Endometrial microvascular endothelial cells (primary cell): ENCODE results near the gene RBM19. TPM values are rescaled to one million over a fixed set of nuclear protein-coding genes. Genes with fewer than 3 reads are reported as not detected.

Experiments
- in situ Hi-C: cut with HindIII; loops from 2 replicates; pipeline ENCODE4 v1.10.0; 2017; ENCODE audit warnings: low sequenced_read_pairs, low pct_unique_long_range_greater_than_20kb; ENCODE audit errors: inconsistent ontology term
- total RNA-seq: library from RNA; depleted of rRNA; stranded (reverse); fragments of >200 nt; gene quantifications from one replicate; pipeline ENCODE4 v1.2.3, GENCODE V29; 2015; ENCODE audit errors: inconsistent ontology term

Gene RBM19
- total RNA-seq, 1 donor from 2014 or later = 30.6 TPM

DNA sequence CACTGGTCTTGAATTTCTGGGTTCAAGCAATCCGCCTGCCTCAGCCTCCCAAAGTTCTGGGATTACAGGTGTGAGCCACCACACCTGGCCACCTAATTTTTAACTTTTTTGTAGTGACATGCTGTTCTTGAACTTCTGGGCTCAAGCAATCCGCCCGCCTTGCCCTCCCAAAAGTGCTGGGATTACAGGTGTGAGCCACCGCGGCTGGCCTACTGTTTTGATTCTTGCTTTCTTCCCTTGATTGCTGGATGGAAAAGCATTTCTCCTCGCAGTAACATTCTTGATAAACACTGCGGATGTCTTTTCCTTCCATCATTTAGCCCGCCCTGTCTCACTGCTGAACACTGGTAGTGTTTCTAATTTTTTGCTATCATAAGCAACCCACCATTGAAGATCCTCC lies 72.9 kb downstream of the RBM19 start:
- in situ Hi-C loops = no loop called here

DNA sequence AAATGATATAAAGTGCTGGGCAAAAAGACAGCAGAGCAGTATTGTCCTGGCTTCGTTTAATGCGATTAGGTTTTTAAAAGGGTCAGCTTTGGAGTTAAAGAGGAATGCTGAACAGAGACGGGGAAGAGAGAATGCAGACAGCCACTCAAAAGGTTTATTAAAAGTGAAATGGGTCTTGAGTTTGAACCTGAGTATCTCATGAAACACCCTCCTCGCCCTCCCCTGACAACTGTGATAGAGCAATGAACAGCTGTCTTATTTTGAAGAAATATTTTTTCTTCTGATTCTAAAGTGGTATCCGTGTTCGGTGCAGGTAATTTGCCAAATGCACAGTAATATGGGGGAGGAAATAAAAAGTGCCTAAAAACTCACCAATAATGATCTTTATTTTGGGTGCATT lies 73.6 kb downstream of the RBM19 start:
- in situ Hi-C loops = no loop called here

DNA sequence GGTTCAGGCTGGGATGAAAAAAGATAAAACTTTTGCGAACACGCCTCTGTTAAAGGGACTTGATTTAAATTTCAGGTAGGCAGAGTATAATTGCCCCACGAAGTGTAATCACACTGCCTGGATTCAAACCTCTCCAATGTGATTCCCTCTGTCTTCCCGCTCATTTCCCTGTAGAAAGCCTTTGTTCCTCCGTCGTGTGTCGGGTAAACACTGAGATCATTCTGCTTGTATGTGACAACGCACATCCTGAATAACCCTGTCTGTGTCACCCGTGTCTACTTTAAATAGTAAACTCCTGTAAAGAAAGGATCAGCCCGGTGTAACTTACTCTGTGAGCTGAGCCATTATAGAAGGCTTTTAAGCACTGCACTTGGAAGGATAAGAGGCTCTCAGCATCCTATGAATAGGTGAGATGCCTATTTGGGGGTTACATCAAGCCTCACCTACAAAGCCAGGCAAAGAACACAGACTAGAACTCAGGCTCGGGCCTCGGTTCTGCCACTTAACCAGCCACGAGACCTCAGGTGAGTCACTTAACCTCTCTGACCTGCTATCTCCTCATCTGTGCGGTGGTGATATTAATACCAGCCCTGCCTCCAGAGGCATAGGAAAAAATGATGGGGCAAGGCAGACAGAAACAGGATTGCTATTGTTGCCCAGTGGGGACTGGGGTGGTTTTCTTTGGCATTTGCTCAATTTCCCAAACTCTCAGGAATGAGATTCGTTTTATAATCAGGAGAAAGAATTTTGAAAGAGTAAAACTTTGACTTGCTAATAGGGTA lies 74.2 kb downstream of the RBM19 start:
- in situ Hi-C loops = no loop called here

GRCh38 chr12:113891167-113891692 lies 74.9 kb downstream of the RBM19 start:
- in situ Hi-C loops = no loop called here

GRCh38 chr12:113889891-113890581 lies 76.1 kb downstream of the RBM19 start:
- in situ Hi-C loops = no loop called here

DNA sequence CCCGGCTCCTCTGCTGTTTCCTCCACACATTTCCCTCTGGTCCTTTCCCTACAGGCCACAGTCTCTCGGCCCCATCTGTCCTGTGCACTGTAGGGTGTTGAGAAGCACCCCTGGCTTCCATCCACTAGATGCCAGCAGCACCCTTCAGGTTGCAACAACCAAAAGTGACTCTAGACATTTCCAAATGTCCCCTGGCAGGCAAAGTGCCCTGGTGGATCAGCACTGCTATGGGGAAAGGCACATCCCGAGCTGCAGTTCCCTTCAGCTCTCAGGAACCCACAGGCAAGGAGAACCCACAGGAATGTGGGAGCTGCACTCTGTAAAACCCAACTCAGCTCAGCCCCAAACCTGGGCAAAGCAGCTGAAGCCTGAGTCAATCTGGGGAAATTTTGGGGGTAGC lies 77.0 kb downstream of the RBM19 start:
- in situ Hi-C loops = no loop called here

DNA sequence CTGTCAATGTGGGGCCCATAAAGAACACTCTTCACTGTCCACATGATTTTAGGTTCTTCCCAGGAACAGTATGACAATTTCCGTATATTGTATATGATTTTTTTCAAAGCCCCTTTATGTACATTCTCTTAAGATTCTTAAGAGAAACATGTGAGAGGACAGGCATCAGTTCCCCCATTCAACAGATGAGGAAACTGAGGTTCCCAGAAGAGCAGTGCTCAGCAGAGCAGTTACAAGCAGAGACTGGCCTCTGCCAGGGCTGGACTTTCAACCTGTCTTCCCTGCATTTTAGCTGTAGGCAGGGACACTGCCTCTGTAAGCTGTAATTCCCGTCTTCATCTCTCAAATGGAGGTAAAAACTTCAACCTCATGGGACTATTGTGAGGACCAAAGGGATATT lies 77.7 kb downstream of the RBM19 start:
- in situ Hi-C loops = no loop called here

DNA sequence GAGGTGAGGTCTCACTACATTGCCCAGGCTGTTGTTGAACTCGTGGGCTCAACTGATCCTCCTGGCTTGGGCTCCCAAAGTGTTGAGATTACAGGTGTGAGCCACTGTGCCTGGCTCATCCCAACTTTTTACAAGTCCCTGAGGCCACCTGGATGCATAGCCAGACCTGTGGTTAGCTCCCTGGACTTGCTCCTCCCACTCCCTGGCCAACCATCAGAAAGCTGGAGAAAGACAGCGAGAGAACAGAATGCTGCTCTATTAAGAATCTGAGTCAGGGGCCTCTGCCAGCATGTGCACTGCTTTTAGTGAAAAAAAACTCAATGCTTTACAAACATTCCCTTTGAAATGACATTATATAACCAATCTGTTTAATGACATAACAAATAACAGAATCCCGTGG lies 78.2 kb downstream of the RBM19 start:
- in situ Hi-C loops = no loop called here

DNA sequence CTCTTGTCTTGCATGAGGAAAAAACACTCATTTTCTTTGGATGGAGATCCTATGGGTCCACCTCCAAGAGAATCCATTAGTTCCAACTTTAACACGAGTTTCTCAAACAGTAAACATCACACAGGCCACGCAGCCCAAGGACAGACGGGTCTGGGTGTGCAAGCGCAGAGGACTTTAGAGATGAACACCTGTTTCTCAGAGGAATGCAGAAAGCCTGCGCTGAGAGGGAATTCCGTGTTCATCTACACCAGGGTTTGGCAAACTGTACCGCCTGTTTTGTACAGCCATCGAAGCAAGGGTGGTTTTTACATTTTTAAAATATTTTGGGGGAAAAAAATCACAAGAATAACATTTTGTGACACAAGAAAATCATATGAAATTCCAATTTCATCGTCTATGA lies 79.4 kb downstream of the RBM19 start:
- in situ Hi-C loops = no loop called here

GRCh38 chr12:113884392-113884791 lies 81.7 kb downstream of the RBM19 start:
- in situ Hi-C loops = no loop called here

GRCh38 chr12:113882690-113883089 lies 83.4 kb downstream of the RBM19 start:
- in situ Hi-C loops = no loop called here

DNA sequence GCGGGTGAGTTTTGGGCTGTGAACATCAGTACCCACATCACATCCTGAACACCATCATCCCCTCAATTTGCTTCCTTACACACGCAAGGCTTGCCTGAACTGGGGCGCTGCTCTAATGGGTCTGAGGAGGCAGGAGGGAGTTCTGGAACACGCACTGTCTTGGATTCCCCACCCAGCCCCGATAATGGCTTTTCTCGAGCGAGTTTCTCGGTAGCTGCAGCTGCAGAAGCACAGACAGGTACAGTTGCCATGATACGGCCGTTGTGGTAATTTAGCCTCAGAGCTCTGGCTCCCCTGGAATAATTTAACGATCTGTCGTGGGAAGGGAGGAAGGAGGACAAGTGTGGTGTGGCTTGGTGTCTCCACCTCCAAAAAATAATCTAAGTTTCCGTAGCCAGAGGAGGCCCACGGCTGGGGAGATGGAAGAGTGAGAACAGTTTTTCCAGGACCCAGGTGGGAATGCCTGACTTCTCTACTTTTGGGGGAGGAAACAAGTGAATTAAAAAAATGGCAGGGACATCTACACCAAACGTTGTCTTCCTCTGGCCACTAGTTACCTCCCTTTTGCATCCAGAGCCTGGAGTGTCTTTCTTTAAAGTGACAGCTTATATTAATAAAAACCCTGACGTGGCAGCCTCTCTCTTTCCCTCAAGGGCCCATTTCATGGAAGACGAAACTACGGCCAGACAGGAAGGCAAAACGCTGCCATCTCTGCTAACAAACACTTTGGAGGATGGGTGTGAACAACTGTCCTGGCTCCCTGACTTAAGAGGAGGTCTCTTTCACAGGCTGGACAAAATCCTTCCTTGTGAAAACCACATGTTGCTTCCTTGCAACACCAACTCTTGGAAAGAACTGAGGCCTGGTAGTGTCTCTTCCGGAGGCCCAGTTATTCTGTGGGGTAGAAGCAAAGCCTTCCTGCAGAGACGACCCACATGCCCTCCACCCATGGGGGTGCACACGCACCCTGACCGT lies 84.8 kb downstream of the RBM19 start:
- in situ Hi-C loops = no loop called here

DNA sequence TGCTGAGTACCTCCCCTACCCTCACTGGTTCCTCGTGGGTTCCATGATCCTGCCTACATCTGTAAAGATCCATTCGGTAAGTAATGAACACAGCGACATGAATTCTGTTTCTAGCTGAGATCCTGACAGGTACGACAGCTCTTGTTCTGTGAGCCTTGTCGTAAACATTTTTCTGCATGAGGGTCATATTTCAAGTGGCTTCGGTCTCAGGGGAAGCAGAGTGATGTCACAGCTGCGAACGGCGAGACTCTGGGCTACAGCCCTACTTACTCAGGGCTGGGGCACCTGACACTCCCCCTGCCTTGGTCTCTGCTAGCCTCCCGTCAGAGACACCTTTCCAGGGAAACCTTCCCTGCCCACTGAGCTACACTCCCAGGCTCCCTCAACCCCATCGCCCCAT lies 85.8 kb downstream of the RBM19 start:
- in situ Hi-C loops = no loop called here

DNA sequence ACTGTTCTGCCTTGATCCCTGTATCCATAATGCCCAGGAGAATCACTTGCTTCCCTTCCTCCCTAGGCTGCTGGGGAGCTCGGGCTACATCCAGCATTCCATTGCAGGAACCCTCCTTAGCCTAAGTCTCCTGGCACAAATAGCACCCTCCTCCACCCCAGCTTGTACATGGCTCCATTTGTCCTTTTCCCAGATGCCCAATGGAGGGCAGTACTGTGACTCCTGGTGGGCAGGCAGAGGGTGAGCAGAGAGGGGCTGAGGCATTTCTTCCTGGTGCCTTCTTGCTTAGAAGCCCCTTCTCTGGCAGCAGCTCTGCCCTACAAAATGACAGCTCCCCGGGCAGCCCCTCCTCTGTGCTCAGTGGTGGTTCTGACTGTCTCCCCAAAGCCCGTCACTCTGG lies 86.5 kb downstream of the RBM19 start:
- in situ Hi-C loops = no loop called here

- in situ Hi-C loops = no loop called here
Observed at GRCh38 chr12:113877607-113878006, 88.5 kb downstream of the RBM19 start.

DNA sequence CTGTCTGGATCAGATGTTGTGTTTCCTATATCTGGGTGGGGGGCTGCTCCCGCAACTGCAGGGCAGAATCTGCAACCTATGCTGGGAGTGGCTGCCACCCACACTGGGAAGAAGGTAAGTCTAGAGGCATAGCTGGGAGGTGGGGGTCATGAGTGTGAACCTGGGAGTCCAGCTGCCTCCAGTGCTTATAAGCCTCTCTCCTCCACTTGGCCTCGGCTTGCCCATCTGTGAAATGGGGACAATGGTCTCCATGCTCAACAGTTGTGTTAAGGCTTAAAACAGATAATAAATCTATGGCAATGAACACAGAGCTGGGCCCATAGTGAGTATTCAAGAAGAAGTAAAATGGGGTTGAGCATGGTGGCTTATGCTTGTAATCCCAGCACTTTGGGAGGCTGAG lies 90.0 kb downstream of the RBM19 start:
- in situ Hi-C loops = no loop called here

GRCh38 chr12:113875691-113876090 lies 90.4 kb downstream of the RBM19 start:
- in situ Hi-C loops = no loop called here

GRCh38 chr12:113874999-113875561 lies 91.0 kb downstream of the RBM19 start:
- in situ Hi-C loops = no loop called here

DNA sequence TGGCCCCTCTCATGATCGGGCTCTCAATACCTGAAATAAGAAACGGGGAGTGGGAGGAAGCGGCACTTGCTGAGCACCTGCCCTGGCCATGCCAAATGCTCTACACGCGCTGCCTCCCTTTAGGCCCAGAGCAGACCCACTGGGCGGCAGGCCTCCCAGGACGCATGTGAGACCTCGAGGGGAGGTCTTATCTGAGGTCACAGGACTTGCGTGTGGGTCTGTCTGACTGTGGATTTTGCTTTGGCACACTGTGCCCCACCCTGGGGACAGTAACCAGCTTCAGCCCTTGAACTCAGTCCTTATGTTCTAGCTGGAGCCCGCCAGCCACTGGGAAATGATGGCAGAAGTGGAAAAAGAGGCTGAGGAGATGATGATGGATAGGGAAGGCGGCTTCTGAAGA lies 91.8 kb downstream of the RBM19 start:
- in situ Hi-C loops = no loop called here
